Astrocyte of the cerebellum (primary cell): ENCODE measurements around the gene PCDHB6.
"Not testable (repeated sequence)": the region's sequence is repeated elsewhere in the genome, so short reads cannot be mapped to it uniquely, and the experiment has no call there.

Experiments
- DNase-seq: peaks from one replicate; pipeline ENCODE4 v3.0.0-alpha.2; 2011; ENCODE audit warnings: low read depth
- H3K4me3 ChIP-seq: 2 replicates; pipeline ENCODE4 v1.5.1; 2011; ENCODE audit warnings: mild to moderate bottlenecking, low read depth, low read length, moderate library complexity
- CTCF ChIP-seq: IDR thresholded peaks from 2 replicates; pipeline ENCODE4 v1.5.1; 2012; ENCODE audit warnings: low read length, low read depth, moderate library complexity, mild to moderate bottlenecking; ENCODE audit errors: missing control alignments
- in situ Hi-C: cut with HindIII; loops from 2 replicates; pipeline ENCODE4 v1.10.0; 2017; ENCODE audit warnings: low sequenced_read_pairs

PCDHB6 gene

GRCh38 chr5:141149812-141150211 is at the start of gene PCDHB6:
Gene PCDHB6, plus strand, starts transcription at chr5:141150057. Its CDS starts 201 bp downstream, at chr5:141150258.
- no peak for TF ChIP-seq CTCF
- DNase-seq = no peak
- no peak within 1 kb of the TSS for H3K4me3 ChIP-seq
- in situ Hi-C loops = no loop called here

GRCh38 chr5:141100243-141100805 is 49.5 kb upstream of the PCDHB6 start, which contains the start of gene PCDHB3:
Gene PCDHB3, plus strand, starts transcription at chr5:141100473. Its CDS starts 177 bp downstream, at chr5:141100650.
- no peak for DNase-seq
- no peak within 1 kb of the TSS for H3K4me3 ChIP-seq
- in situ Hi-C loops = no loop called here
- no peak for TF ChIP-seq CTCF

GRCh38 chr5:141101059-141101458 is 48.8 kb upstream of the PCDHB6 start:
- DNase-seq = no peak
- in situ Hi-C loops = no loop called here

GRCh38 chr5:141102070-141102469 is 47.8 kb upstream of the PCDHB6 start:
- in situ Hi-C loops, DNase-seq, H3K4me3 ChIP-seq: not testable (repeated sequence)

More at GRCh38 chr5:141101059-141101458, 48.8 kb upstream of the PCDHB6 start:
- TF ChIP-seq CTCF = no peak
- no peak overlapping the region for H3K4me3 ChIP-seq

GRCh38 chr5:141102471-141102870 is 47.4 kb upstream of the PCDHB6 start:
- in situ Hi-C loops, DNase-seq, H3K4me3 ChIP-seq: not testable (repeated sequence)

GRCh38 chr5:141105350-141105749 is 44.5 kb upstream of the PCDHB6 start:
- DNase-seq = no peak
- no peak for TF ChIP-seq CTCF
- no peak overlapping the region for H3K4me3 ChIP-seq
- in situ Hi-C loops = no loop called here

- TF ChIP-seq CTCF = no peak
- in situ Hi-C loops = no loop called here
Measured at GRCh38 chr5:141119250-141119649, 30.6 kb upstream of the PCDHB6 start.

GRCh38 chr5:141121563-141121962 is 28.3 kb upstream of the PCDHB6 start, which contains the start of gene PCDHB4:
Gene PCDHB4, plus strand, starts transcription at chr5:141121818. Its CDS starts 181 bp downstream, at chr5:141121999.
- in situ Hi-C loops = no loop called here
- no peak for TF ChIP-seq CTCF
- H3K4me3 ChIP-seq = no peak within 1 kb of the TSS
- no peak for DNase-seq

More at GRCh38 chr5:141119250-141119649, 30.6 kb upstream of the PCDHB6 start:
- no peak overlapping the region for H3K4me3 ChIP-seq
- no peak for DNase-seq
